GM12878 (cell line): ENCODE measurements around the gene TBC1D25. TPM values are rescaled to one million over a fixed set of nuclear protein-coding genes. Genes with fewer than 3 reads are reported as not detected.

Experiments
- ATF7 ChIP-seq: fragments of 450-650 bp; IDR thresholded peaks from 2 replicates; pipeline ENCODE4 v1.6.1; 2016; ENCODE audit warnings: low read depth, mild to moderate bottlenecking
- BRCA1 ChIP-seq: IDR thresholded peaks from 2 replicates; pipeline ENCODE4 v1.6.1; 2011; ENCODE audit warnings: low read depth, low read length, improper control_type of control experiment
- CHD2 ChIP-seq: IDR thresholded peaks from 2 replicates; pipeline ENCODE4 v1.6.1; 2011; ENCODE audit warnings: low read depth, low read length, improper control_type of control experiment, borderline replicate concordance
- DPF2 ChIP-seq: fragments of 450-650 bp; IDR thresholded peaks from 2 replicates; pipeline ENCODE4 v1.6.1; 2017; ENCODE audit warnings: mild to moderate bottlenecking
- EP300 ChIP-seq, 2 experiments: fragments of 150-350 bp in 1 of 2; IDR thresholded peaks; 2 replicates each; pipeline ENCODE4 v1.6.1; 2011 to 2012; ENCODE audit warnings: low read depth in 2 of 2, low read length in 2 of 2, borderline replicate concordance in 1 of 2, improper control_type of control experiment in 1 of 2, inconsistent platforms in 1 of 2; ENCODE audit not compliant: control insufficient read depth in 1 of 2
- EZH2 ChIP-seq: IDR thresholded peaks from 2 replicates; pipeline ENCODE4 v1.6.1; 2012; ENCODE audit warnings: low read depth, mild to moderate bottlenecking, control low read depth, inconsistent platforms, low read length, borderline replicate concordance; ENCODE audit not compliant: control insufficient read depth
- HDAC2 ChIP-seq: fragments of 200-600 bp; sonication (generic); IDR thresholded peaks from 2 replicates; pipeline ENCODE4 v1.6.1; 2017
- HDGF ChIP-seq: fragments of 450-650 bp; IDR thresholded peaks from 2 replicates; pipeline ENCODE4 v1.6.1; 2016; ENCODE audit warnings: antibody characterized with exemption
- HSF1 ChIP-seq: fragments of 150-350 bp; IDR thresholded peaks from 2 replicates; pipeline ENCODE4 v1.6.1; 2014; ENCODE audit warnings: mild to moderate bottlenecking, low read depth, low read length
- IKZF1 ChIP-seq: fragments of 450-650 bp; conservative IDR thresholded peaks from 2 replicates; pipeline ENCODE4 v1.6.1; 2017; ENCODE audit warnings: antibody characterized with exemption, mild to moderate bottlenecking
- MAX ChIP-seq: IDR thresholded peaks from 2 replicates; pipeline ENCODE4 v1.6.1; 2012; ENCODE audit warnings: low read depth, low read length, improper control_type of control experiment
- NFYB ChIP-seq: IDR thresholded peaks from 2 replicates; pipeline ENCODE4 v1.6.1; 2011; ENCODE audit warnings: low read depth, mild to moderate bottlenecking, low read length, improper control_type of control experiment, moderate library complexity; ENCODE audit not compliant: insufficient read depth
- NR2C2 ChIP-seq: IDR thresholded peaks from 2 replicates; pipeline ENCODE4 v1.6.1; 2011; ENCODE audit warnings: borderline replicate concordance, low read depth; ENCODE audit not compliant: control insufficient read depth, insufficient read length
- SUPT20H ChIP-seq: IDR thresholded peaks from 2 replicates; pipeline ENCODE4 v1.6.1; 2011; ENCODE audit warnings: low read depth, mild to moderate bottlenecking, low read length, moderate library complexity, borderline replicate concordance; ENCODE audit not compliant: control insufficient read depth
- YY1 ChIP-seq: IDR thresholded peaks from 2 replicates; pipeline ENCODE4 v1.6.1; 2011; ENCODE audit warnings: low read depth, mild to moderate bottlenecking, low read length
- ZNF217 ChIP-seq: fragments of 450-650 bp; IDR thresholded peaks from 2 replicates; pipeline ENCODE4 v1.6.1; 2017; ENCODE audit warnings: antibody characterized with exemption, mild to moderate bottlenecking
- ZNF592 ChIP-seq: fragments of 450-650 bp; IDR thresholded peaks from 2 replicates; pipeline ENCODE4 v1.6.1; 2017; ENCODE audit warnings: mild to moderate bottlenecking, moderate library complexity
- ZNF687 ChIP-seq: fragments of 450-650 bp; IDR thresholded peaks from 2 replicates; pipeline ENCODE4 v1.6.1; 2017; ENCODE audit warnings: mild to moderate bottlenecking, moderate library complexity
- polyA plus RNA-seq, 11 experiments: library from polyadenylated mRNA; depleted of rRNA in 4 of 11; unstranded in 6 of 11; stranded (reverse) in 5 of 11; fragments of >200 nt; fragmentation: Nextera tagmentation in 4 of 11; fragmentation: Illumina TruSeq in 1 of 11; extraction: Ambion mirVana in 4 of 11; extraction: Trizol in 1 of 11; gene quantifications; 1 replicate in 1 of 11; 2 replicates in 10 of 11; pipeline versions ENCODE4 v1.2.1 to v1.2.3, GENCODE V29; 2011 to 2016; ENCODE audit warnings: inconsistent platforms in 2 of 11, missing spikeins in 2 of 11, low read depth in 1 of 11
- total RNA-seq, 4 experiments: library from RNA; depleted of rRNA in 3 of 4; stranded (reverse); fragments of >200 nt in 3 of 4; fragmentation: Illumina TruSeq in 1 of 4; extraction: Trizol in 1 of 4; gene quantifications; 2 replicates each; pipeline versions ENCODE4 v1.2.1 to v1.2.3, GENCODE V29; 2013 to 2021

Gene TBC1D25
- total and polyA plus RNA-seq, 10 of the 15 experiments (the other 5 are each of a cell fraction or from before 2014, with no cell fraction given), result 0.79 to 17.3 (median 10.0) TPM

- TF ChIP-seq HSF1, result no peak
- no peak for TF ChIP-seq EZH2
- no peak for TF ChIP-seq ZNF592
- peak in 1 of 2 experiments; percentile 67; a peak in 1 of 4 replicates for TF ChIP-seq EP300 (IDR thresholded peaks at IDR 0.05; ENCODE audit: borderline replicate concordance in 1 of 2, control insufficient read depth in 1 of 2, low read depth in 2 of 2, low read length in 2 of 2)
- no peak for TF ChIP-seq HDGF
- TF ChIP-seq SUPT20H, result no peak
- TF ChIP-seq ZNF687, result no peak
- no peak for TF ChIP-seq BRCA1
- 0 out of 2 replicates have a peak, but pooled peaks have one; percentile 34 for TF ChIP-seq CHD2
- TF ChIP-seq NFYB, result no peak
- no peak; the same call in none of the 2 replicates for TF ChIP-seq IKZF1
- no peak for TF ChIP-seq DPF2
- no peak for TF ChIP-seq NR2C2
- peak; percentile 76 for TF ChIP-seq YY1
- TF ChIP-seq MAX, result 0 out of 2 replicates have a peak, but pooled peaks have one; percentile 25
- no peak for TF ChIP-seq ZNF217
- peak; percentile 100 for TF ChIP-seq ATF7
- no peak for TF ChIP-seq HDAC2
These were observed at the start of gene TBC1D25 (continued) for GRCh38 chrX:48539345-48540027.
